DOHH2 (cell line): ENCODE data around the gene LRRC10B.

ENCODE experiments used
- H3F3A ChIP-seq: fragments of 200-600 bp; sonication (generic), shearing (Covaris generic); 2 replicates; pipeline ENCODE4 v1.6.0; 2016; ENCODE audit warnings: antibody characterized with exemption, mild to moderate bottlenecking; ENCODE audit not compliant: control insufficient read depth, insufficient read depth
- H3K27ac ChIP-seq: fragments of 200-600 bp; sonication (generic); 2 replicates; pipeline ENCODE4 v1.5.1; 2014; ENCODE audit warnings: low read depth, mild to moderate bottlenecking, low read length, moderate library complexity
- H3K27me3 ChIP-seq: fragments of 200-600 bp; sonication (generic); 2 replicates; pipeline ENCODE4 v1.6.1; 2014; ENCODE audit warnings: mild to moderate bottlenecking, low read length, mixed read lengths; ENCODE audit not compliant: control insufficient read depth
- H3K36me3 ChIP-seq: fragments of 200-600 bp; sonication (generic); 2 replicates; pipeline ENCODE4 v1.6.1; 2014; ENCODE audit warnings: mild to moderate bottlenecking, low read length, moderate library complexity, mixed read lengths; ENCODE audit not compliant: control insufficient read depth
- H3K4me1 ChIP-seq: fragments of 200-600 bp; sonication (generic); 2 replicates; pipeline ENCODE4 v1.6.1; 2014; ENCODE audit warnings: mild to moderate bottlenecking, low read length, mixed read lengths; ENCODE audit not compliant: control insufficient read depth
- H3K4me2 ChIP-seq: fragments of 200-600 bp; sonication (generic); 2 replicates; pipeline ENCODE4 v1.6.0; 2014; ENCODE audit warnings: mild to moderate bottlenecking, low read length, moderate library complexity
- H3K4me3 ChIP-seq: fragments of 200-600 bp; sonication (generic); 2 replicates; pipeline ENCODE4 v1.5.1; 2014; ENCODE audit warnings: mild to moderate bottlenecking, low read length, mixed read lengths
- H3K79me2 ChIP-seq: fragments of 200-600 bp; sonication (generic); 2 replicates; pipeline ENCODE4 v1.6.1; 2014; ENCODE audit warnings: mild to moderate bottlenecking, low read length, mixed read lengths; ENCODE audit not compliant: control insufficient read depth
- H3K9me2 ChIP-seq: fragments of 200-600 bp; sonication (generic); replicated peaks from 2 replicates; pipeline ENCODE4 v1.6.1; 2014; ENCODE audit warnings: mild to moderate bottlenecking, low read length, mixed read lengths; ENCODE audit not compliant: control insufficient read depth
- H3K9me3 ChIP-seq: fragments of 200-600 bp; sonication (generic); 2 replicates; pipeline ENCODE4 v1.6.1; 2014; ENCODE audit warnings: antibody characterized with exemption, low read length, mixed read lengths; ENCODE audit not compliant: control insufficient read depth, insufficient read depth
- H4K20me1 ChIP-seq: fragments of 200-600 bp; sonication (generic); 2 replicates; pipeline ENCODE4 v1.6.0; 2014; ENCODE audit warnings: low read depth, mild to moderate bottlenecking, antibody characterized with exemption, low read length, moderate library complexity; ENCODE audit not compliant: control insufficient read depth, insufficient read depth
- EZH2phosphoT487 ChIP-seq: fragments of 200-600 bp; sonication (generic); IDR thresholded peaks from 2 replicates; pipeline ENCODE4 v1.6.1; 2017; ENCODE audit warnings: borderline replicate concordance, mild to moderate bottlenecking, antibody characterized with exemption, low read length, moderate library complexity, mixed read lengths
- TF ChIP-seq, protein P1 (sequence below): fragments of 200-600 bp; sonication (generic); IDR thresholded peaks from one replicate; pipeline ENCODE4 v1.5.1; 2014; ENCODE audit warnings: antibody characterized with exemption, mild to moderate bottlenecking, low read depth, low read length; ENCODE audit not compliant: poor library complexity, severe bottlenecking

The LRRC10B gene

DNA sequence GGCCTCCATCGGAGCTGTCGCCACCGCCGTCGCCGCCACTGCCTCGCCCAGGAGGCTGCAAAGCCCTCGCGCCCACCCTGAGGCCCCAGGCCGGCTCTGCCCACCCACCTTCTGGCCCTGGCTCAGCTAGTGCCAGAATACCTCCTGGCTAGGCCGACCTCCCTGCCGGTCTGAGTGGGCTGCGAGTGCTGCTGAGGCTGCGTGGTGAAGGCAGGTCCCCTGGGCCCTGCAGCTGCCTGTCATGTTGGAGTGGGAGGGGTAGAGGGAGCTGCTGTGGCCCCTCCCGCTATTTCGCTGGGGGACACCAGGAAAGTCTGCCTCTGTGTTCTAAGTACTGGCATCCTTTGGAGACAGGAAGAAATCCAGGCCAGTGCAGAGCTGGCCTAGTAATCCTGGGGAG is 34.2 kb downstream of the LRRC10B start:
- Histone ChIP-seq H3K4me3 (no peak overlapping the region), H3K79me2 (no peaks in the 10 kb centered on the region), H3K4me2 (no peak overlapping the region), H3K27me3 (peaks cover 4% of the 10 kb centered on the region; the same call in 1 of the 2 replicates), H4K20me1 (no peaks in the 10 kb centered on the region), H3K4me1 (no peaks in the 10 kb centered on the region), H3K27ac (no peak overlapping the region), H3K36me3 (no peaks in the 10 kb centered on the region), H3K9me2 (no peaks in the 10 kb centered on the region), H3K9me3 (no peaks in the 10 kb centered on the region), H3F3A (no peaks in the 10 kb centered on the region)
- TF ChIP-seq EZH2phosphoT487, result no peak
- TF ChIP-seq, protein P1, sequence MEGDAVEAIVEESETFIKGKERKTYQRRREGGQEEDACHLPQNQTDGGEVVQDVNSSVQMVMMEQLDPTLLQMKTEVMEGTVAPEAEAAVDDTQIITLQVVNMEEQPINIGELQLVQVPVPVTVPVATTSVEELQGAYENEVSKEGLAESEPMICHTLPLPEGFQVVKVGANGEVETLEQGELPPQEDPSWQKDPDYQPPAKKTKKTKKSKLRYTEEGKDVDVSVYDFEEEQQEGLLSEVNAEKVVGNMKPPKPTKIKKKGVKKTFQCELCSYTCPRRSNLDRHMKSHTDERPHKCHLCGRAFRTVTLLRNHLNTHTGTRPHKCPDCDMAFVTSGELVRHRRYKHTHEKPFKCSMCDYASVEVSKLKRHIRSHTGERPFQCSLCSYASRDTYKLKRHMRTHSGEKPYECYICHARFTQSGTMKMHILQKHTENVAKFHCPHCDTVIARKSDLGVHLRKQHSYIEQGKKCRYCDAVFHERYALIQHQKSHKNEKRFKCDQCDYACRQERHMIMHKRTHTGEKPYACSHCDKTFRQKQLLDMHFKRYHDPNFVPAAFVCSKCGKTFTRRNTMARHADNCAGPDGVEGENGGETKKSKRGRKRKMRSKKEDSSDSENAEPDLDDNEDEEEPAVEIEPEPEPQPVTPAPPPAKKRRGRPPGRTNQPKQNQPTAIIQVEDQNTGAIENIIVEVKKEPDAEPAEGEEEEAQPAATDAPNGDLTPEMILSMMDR, result no peak

DNA sequence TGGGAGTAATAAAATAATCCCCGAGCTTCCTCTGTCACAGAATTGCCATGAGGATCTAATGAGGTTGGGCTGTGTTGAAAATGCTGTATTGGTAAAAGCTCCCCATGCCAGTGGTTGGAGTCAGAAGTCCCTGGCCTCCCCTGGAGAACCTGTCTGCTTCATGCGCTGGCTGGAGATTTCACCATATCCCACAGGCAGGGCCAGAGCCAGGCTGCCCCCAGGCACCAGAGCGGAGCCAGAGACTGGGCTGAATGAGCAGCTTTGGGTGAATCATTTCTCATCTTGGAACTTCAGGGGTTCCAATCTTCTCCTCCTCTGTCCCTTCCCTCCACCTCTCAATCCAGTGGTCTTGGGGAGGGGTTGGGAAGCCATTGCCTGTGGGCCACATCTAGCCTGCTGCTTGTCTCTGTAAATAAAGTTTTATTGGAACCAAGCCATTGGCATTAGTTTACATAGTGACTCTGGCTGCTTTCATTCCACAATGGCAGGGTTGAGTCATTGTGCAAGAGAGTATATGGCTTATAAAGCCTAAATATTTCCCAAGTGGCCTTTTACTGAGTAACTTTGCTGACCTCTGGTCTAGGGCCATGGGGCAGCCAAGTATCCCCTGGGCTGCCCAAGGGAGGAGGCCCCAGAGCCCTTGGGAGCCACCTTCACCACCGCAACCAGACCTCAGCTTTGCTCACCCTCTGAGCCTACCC is 35.2 kb downstream of the LRRC10B start:
- no peaks in the 10 kb centered on the region for H3K4me1 ChIP-seq

DNA sequence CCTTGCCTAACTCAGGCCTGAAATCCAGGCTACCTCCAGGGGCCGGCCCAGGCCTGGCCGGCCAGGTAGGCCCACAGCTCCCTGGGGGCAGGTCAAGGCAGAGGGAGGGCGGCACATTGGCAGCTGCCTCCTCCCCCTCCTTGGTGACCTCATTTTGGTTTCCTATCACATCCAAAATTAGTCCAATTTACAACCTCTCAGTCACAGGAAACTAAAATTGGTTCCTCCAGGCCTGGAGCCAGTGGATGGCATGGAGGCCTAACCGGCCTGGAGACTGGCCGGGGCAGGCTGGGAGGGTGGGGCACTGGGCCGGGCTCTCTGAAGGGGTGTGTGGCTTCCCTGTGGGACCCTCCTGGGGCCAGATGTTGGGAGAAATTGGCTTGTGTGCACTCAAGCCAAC is 35.9 kb downstream of the LRRC10B start:
- Histone ChIP-seq H3K79me2 (no peaks in the 10 kb centered on the region), H3K27me3 (peaks cover 4% of the 10 kb centered on the region; the same call in 1 of the 2 replicates), H3K4me2 (no peak overlapping the region), H3K36me3 (no peaks in the 10 kb centered on the region), H3K9me3 (no peaks in the 10 kb centered on the region), H3K4me1 (no peaks in the 10 kb centered on the region), H3K4me3 (no peak overlapping the region), H4K20me1 (no peaks in the 10 kb centered on the region), H3K9me2 (no peaks in the 10 kb centered on the region), H3F3A (no peaks in the 10 kb centered on the region), H3K27ac (no peak overlapping the region)
- TF ChIP-seq, protein P1, result no peak
- no peak for TF ChIP-seq EZH2phosphoT487

More for the DNA sequence above, 35.2 kb downstream of the LRRC10B start:
- Histone ChIP-seq H3K79me2 (no peaks in the 10 kb centered on the region), H4K20me1 (no peaks in the 10 kb centered on the region), H3F3A (no peaks in the 10 kb centered on the region), H3K27ac (no peak overlapping the region), H3K4me2 (no peak overlapping the region), H3K9me2 (no peaks in the 10 kb centered on the region), H3K27me3 (peaks cover 4% of the 10 kb centered on the region; the same call in 1 of the 2 replicates), H3K36me3 (no peaks in the 10 kb centered on the region), H3K4me3 (no peak overlapping the region), H3K9me3 (no peaks in the 10 kb centered on the region)
- TF ChIP-seq, protein P1, result no peak
- no peak for TF ChIP-seq EZH2phosphoT487
